ENCODE results near the gene FAM107A. TPM values are rescaled to one million over a fixed set of nuclear protein-coding genes. Genes with fewer than 3 reads are reported as not detected.
A peak's percentile ranks its signal among the peaks of the same experiment; 100 is the strongest.

Gene FAM107A
- total and polyA plus RNA-seq, 2 of the 13 experiments (the other 11 are each of a cell fraction or from before 2014, with no cell fraction given), result not detected

GRCh38 chr3:58519668-58520402 lies 57.4 kb downstream of the FAM107A start (continued):
- no peak for TF ChIP-seq ZNF550 (CRISPR knock-in tag; IDR thresholded peaks at IDR 0.05; ENCODE audit: borderline replicate concordance)
- TF ChIP-seq DR1 (CRISPR knock-in tag; IDR thresholded peaks at IDR 0.05), result no peak
- no peak for TF ChIP-seq PCBP1 (IDR thresholded peaks at IDR 0.05; ENCODE audit: borderline replicate concordance, low read depth, low read length)
- TF ChIP-seq THAP7 (CRISPR knock-in tag; IDR thresholded peaks at IDR 0.05), result peak; percentile 67; the same call in 1 of the 2 replicates
- TF ChIP-seq KLF16 (CRISPR knock-in tag; IDR thresholded peaks at IDR 0.05), result no peak
- TF ChIP-seq ZNF451 (CRISPR knock-in tag; IDR thresholded peaks at IDR 0.05), result 0 out of 2 replicates have a peak, but pooled peaks have one; percentile 23
- peak; percentile 75; the same call in 1 of the 2 replicates for TF ChIP-seq RCOR2 (CRISPR knock-in tag; IDR thresholded peaks at IDR 0.05)
- peak; percentile 35; the same call in 1 of the 2 replicates for TF ChIP-seq HNF1A (IDR thresholded peaks at IDR 0.05; ENCODE audit: low read depth)
- 0 out of 2 replicates have a peak, but pooled peaks have one; percentile 27 for TF ChIP-seq HNF1A (CRISPR knock-in tag; IDR thresholded peaks at IDR 0.05; ENCODE audit: borderline replicate concordance)
- no peak for TF ChIP-seq ZNF18 (CRISPR knock-in tag; IDR thresholded peaks at IDR 0.05; ENCODE audit: insufficient replicate concordance)
- peak; percentile 69; the same call in 1 of the 2 replicates for TF ChIP-seq ARID5B (CRISPR knock-in tag; IDR thresholded peaks at IDR 0.05)
- 0 out of 2 replicates have a peak, but pooled peaks have one; percentile 34 for TF ChIP-seq ZMYM2 (CRISPR knock-in tag; IDR thresholded peaks at IDR 0.05)
- no peak for TF ChIP-seq ZNF598 (CRISPR knock-in tag; IDR thresholded peaks at IDR 0.05; ENCODE audit: borderline replicate concordance)
- peak; percentile 52; the same call in 1 of the 2 replicates for TF ChIP-seq GFI1 (CRISPR knock-in tag; IDR thresholded peaks at IDR 0.05; ENCODE audit: borderline replicate concordance)
- TF ChIP-seq SPEN (CRISPR knock-in tag; IDR thresholded peaks at IDR 0.05; ENCODE audit: low read depth), result peak; percentile 65; the same call in 1 of the 2 replicates

All from HepG2 (cell line).